Lower lobe of right lung (tissue), 2 donors: ENCODE results near the gene HDGFL1. TPM values are rescaled to one million over a fixed set of nuclear protein-coding genes. Genes with fewer than 3 reads are reported as not detected.

Source experiments
- ATAC-seq, 2 donors: fragments of 200-7000 bp; cut with Tn5 transposase; one replicate each; pipeline ENCODE4 v1.9.1; 2020 to 2022; ENCODE audit warnings: mild to moderate bottlenecking in 2 of 2, moderate library complexity in 2 of 2
- DNase-seq: peaks from one replicate; pipeline ENCODE4 v3.0.0-alpha.2; 2020
- H3K27ac ChIP-seq: fragments of 200-600 bp; one replicate; pipeline ENCODE4 v1.8.0; 2022
- H3K27me3 ChIP-seq: fragments of 200-600 bp; one replicate; pipeline ENCODE4 v1.8.0; 2022; ENCODE audit warnings: low read depth
- H3K36me3 ChIP-seq: fragments of 200-600 bp; one replicate; pipeline ENCODE4 v1.8.0; 2022; ENCODE audit warnings: mild to moderate bottlenecking
- H3K4me1 ChIP-seq: fragments of 200-600 bp; one replicate; pipeline ENCODE4 v1.8.0; 2022
- H3K4me3 ChIP-seq: fragments of 200-600 bp; one replicate; pipeline ENCODE4 v1.8.0; 2022; ENCODE audit warnings: mild to moderate bottlenecking
- H3K9me3 ChIP-seq: fragments of 200-600 bp; one replicate; pipeline ENCODE4 v1.8.0; 2022
- CTCF ChIP-seq: fragments of 200-600 bp; IDR thresholded peaks from one replicate; pipeline ENCODE4 v1.8.0; 2022; ENCODE audit warnings: antibody characterized with exemption, mild to moderate bottlenecking
- intact Hi-C: fragments of 100-400 bp; cut with DNase I; formaldehyde crosslinking; loops from one replicate; pipeline ENCODE4 v1.11.0; 2022
- total RNA-seq: library from RNA; stranded (reverse); fragmentation: NEBNext Ultra II Directional; extraction: Animal tissue kit (Norgen Biotek cat#: 25700); gene quantifications from one replicate; pipeline ENCODE4 v1.2.1, GENCODE V29; 2021
- donor health status: DM: no; HTN: yes; CAD: no; lungs with severe emphysema.

Gene HDGFL1
- total RNA-seq, 1 donor from 2014 or later, result not detected

- Histone ChIP-seq H3K4me1 (no peaks in the 10 kb centered on the region), H3K27ac (no peak overlapping the region), H3K36me3 (no peaks in the 10 kb centered on the region), H3K27me3 (no peaks in the 10 kb centered on the region), H3K4me3 (no peak overlapping the region), H3K9me3 (no peaks in the 10 kb centered on the region)
- no peak for TF ChIP-seq CTCF
- ATAC-seq (no peak), DNase-seq (no peak)
- intact Hi-C loops, result no loop called here
Measured at GRCh38 chr6:22590423-22590822, 21.1 kb downstream of the HDGFL1 start.

GRCh38 chr6:22593895-22594294 is 24.5 kb downstream of the HDGFL1 start:
- H3K36me3 ChIP-seq, result no peaks in the 10 kb centered on the region
- no peak for ATAC-seq
- DNase-seq, result no peak
- intact Hi-C loops, result no loop called here
- no peaks in the 10 kb centered on the region for H3K9me3 ChIP-seq
- H3K27me3 ChIP-seq, result no peaks in the 10 kb centered on the region
- no peaks in the 10 kb centered on the region for H3K4me1 ChIP-seq
- no peak for TF ChIP-seq CTCF
- H3K4me3 ChIP-seq, result no peak overlapping the region
- no peak overlapping the region for H3K27ac ChIP-seq

- no peak for ATAC-seq
- Histone ChIP-seq H3K36me3 (no peaks in the 10 kb centered on the region), H3K4me1 (no peaks in the 10 kb centered on the region), H3K27me3 (no peaks in the 10 kb centered on the region), H3K27ac (no peak overlapping the region), H3K9me3 (no peaks in the 10 kb centered on the region), H3K4me3 (no peak overlapping the region)
- no peak for DNase-seq
- no peak for TF ChIP-seq CTCF
- intact Hi-C loops, result no loop called here
Measured at GRCh38 chr6:22596011-22596410, 26.6 kb downstream of the HDGFL1 start.

GRCh38 chr6:22598339-22598738 is 29.0 kb downstream of the HDGFL1 start:
- no peak for TF ChIP-seq CTCF
- intact Hi-C loops, result no loop called here
- Histone ChIP-seq H3K9me3 (no peaks in the 10 kb centered on the region), H3K4me1 (no peaks in the 10 kb centered on the region), H3K4me3 (no peak overlapping the region), H3K27ac (no peak overlapping the region), H3K36me3 (no peaks in the 10 kb centered on the region), H3K27me3 (no peaks in the 10 kb centered on the region)
- no peak for DNase-seq
- no peak for ATAC-seq

- no peak for ATAC-seq
- intact Hi-C loops, result no loop called here
- Histone ChIP-seq H3K4me3 (no peak overlapping the region), H3K36me3 (no peaks in the 10 kb centered on the region), H3K27me3 (no peaks in the 10 kb centered on the region), H3K27ac (no peak overlapping the region), H3K9me3 (no peaks in the 10 kb centered on the region), H3K4me1 (no peaks in the 10 kb centered on the region)
- DNase-seq, result no peak
- TF ChIP-seq CTCF, result no peak
Measured at GRCh38 chr6:22600059-22600458, 30.7 kb downstream of the HDGFL1 start.

- H3K27me3 ChIP-seq, result no peaks in the 10 kb centered on the region
- no peak overlapping the region for H3K4me3 ChIP-seq
- no peaks in the 10 kb centered on the region for H3K36me3 ChIP-seq
- H3K9me3 ChIP-seq, result no peaks in the 10 kb centered on the region
- no peak overlapping the region for H3K27ac ChIP-seq
- no peaks in the 10 kb centered on the region for H3K4me1 ChIP-seq
- no peak for TF ChIP-seq CTCF
- no peak for DNase-seq
- ATAC-seq, result no peak
- intact Hi-C loops, result no loop called here
Measured at GRCh38 chr6:22601984-22602383, 32.6 kb downstream of the HDGFL1 start.
